Stomach smooth muscle (tissue), 2 donors: ENCODE results near the gene MYEOV.

ENCODE experiments used
- H3K27ac ChIP-seq: one replicate; pipeline ENCODE4 v1.7.0; 2013; ENCODE audit warnings: mild to moderate bottlenecking, low read length, inconsistent platforms
- H3K27me3 ChIP-seq, 2 donors: one replicate each; pipeline ENCODE4 v1.7.0; 2013; ENCODE audit warnings: low read length in 2 of 2; ENCODE audit not compliant: insufficient read depth in 2 of 2, control insufficient read depth in 1 of 2
- H3K36me3 ChIP-seq, 2 donors: one replicate each; pipeline ENCODE4 v1.7.0; 2013; ENCODE audit warnings: low read length in 2 of 2; ENCODE audit not compliant: control insufficient read depth in 2 of 2, insufficient read depth in 2 of 2
- H3K4me1 ChIP-seq: one replicate; pipeline ENCODE4 v1.7.0; 2013; ENCODE audit warnings: low read length; ENCODE audit not compliant: control insufficient read depth, insufficient read depth
- H3K4me3 ChIP-seq, 2 donors: one replicate each; pipeline ENCODE4 v1.7.0; 2013; ENCODE audit warnings: low read length in 2 of 2
- H3K9ac ChIP-seq, 2 donors: one replicate each; pipeline ENCODE4 v1.7.0; 2013; ENCODE audit warnings: low read length in 2 of 2, mild to moderate bottlenecking in 1 of 2
- H3K9me3 ChIP-seq, 2 donors: one replicate each; pipeline ENCODE4 v1.7.0; 2013; ENCODE audit warnings: low read length in 2 of 2; ENCODE audit not compliant: control insufficient read depth in 2 of 2
- donor health status: healthy.
- donor health status: Pancreatic carcinoma.

MYEOV gene

DNA sequence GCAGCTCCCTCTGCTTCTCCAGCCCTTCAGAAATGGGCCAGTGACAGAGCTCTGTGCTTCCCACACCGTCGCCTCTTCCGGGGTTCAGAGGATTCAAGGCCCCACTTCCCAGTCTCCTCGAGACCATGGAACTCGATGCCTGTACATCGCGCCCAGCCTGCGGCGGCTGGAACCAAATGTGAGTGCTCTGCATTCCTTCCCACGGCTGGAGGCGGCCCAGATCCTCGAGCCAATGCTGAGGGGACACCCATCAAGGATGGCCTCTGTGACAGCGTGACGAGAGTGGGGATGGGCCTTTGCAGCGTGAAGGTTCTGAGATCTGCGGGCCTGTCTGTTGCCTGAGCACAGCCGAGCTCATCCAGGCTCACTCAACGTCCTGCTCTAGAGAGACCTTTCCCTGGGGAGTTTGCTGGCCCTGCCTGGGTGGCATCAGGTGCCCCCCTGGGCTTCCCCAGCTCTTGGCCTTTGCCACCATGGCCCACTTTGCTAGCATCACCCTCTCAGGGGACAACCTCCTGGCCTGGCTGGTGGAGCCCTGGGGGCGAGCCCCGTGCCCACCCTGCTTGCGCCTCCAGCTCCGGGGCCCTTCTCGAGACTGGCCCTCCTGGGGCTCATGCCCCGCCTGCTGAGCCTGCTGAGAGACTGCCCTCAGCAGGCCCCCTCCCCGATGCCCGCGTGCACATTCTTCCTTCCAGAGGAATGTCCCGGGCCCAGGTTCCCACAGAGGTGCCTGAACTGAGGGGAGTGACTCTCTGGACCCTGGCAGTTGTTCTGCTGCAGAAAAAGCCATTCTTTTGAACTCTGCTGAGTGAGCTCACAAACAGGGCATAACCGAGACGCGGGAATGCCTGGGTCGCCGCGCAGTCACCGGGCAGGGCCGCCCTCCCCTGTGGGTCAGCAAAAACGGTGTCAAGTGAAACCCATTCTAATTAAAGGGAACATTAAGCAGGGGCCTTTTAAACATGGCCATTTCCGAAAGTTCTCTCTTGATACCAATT, 7.3 kb upstream of the MYEOV start:
- Histone ChIP-seq H3K9me3 (peaks cover 0 to 10% of the 10 kb centered on the region in 2 donors), H3K27me3 (peaks cover 7 to 18% of the 10 kb centered on the region in 2 donors), H3K36me3 (no peaks in the 10 kb centered on the region), H3K9ac (no peak overlapping the region), H3K4me1 (no peaks in the 10 kb centered on the region), H3K4me3 (no peak overlapping the region), H3K27ac (no peak overlapping the region)

DNA sequence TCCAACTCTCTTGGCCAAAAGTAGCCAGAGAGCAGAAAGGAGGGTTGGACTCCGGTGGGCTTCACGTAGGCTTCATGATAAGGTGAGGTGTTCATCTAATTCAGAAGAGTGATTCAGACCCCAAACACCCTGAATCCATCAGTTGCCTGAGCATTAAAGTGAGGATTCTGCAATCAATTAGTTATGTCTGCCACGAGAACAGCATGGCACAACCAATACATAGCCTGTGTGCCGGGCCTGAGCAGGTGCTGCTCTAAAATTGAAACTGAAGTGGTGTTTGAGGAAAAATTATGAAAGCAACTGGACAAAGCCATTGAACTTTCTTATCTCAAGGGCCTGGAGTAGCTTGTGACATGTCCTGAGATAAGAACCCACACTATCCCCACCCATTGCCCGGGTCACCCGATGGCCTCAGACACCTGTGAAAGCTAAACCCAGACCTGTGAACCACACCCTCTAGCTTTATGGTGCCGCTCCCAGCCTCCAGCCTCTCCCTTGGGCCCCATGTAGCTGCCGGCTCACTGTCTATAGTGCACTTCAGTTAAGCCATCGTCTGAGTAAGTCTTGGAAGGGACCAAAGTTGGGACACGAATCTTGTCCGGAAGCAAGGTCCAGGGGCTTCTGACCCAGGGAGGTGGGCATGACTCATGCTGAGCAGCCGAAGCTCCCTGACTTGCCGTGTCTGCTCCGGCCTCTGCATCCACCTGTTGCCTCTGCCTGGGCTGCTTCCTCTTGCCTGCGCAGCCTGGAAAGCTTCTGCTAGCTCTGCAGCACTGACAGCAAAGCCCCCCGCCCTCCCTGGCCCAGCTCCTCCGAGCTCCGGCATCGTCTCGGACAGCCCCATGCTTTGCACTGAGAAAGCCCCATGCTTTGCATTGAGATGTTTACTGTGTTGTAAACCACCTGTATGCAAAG, 5.7 kb upstream of the MYEOV start:
- Histone ChIP-seq H3K9ac (no peak overlapping the region), H3K27ac (no peak overlapping the region), H3K4me1 (no peaks in the 10 kb centered on the region), H3K4me3 (no peak overlapping the region), H3K36me3 (no peaks in the 10 kb centered on the region), H3K27me3 (peaks cover 7 to 18% of the 10 kb centered on the region in 2 donors), H3K9me3 (no peaks in the 10 kb centered on the region)

DNA sequence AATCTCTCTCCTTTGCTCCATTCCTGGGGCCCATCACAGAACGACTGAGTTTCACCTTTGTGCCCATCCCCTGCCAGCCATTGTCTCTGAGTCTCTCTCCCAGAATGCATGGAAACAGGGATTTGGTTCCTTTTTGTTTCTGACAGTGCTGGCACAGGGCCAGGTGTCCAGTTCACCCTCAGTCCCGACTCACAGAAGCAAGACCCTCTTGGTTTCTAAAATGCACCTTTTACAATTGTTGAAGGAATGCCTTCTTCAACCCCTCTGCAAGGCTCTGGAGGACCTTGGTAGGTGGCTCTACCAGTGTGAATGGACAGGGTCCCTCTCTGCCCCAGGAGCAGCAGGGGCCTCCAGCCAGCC, 5.1 kb upstream of the MYEOV start:
- Histone ChIP-seq H3K9me3 (no peaks in the 10 kb centered on the region), H3K4me1 (no peaks in the 10 kb centered on the region), H3K9ac (no peak overlapping the region), H3K4me3 (no peak overlapping the region), H3K36me3 (no peaks in the 10 kb centered on the region), H3K27me3 (peaks cover 7 to 18% of the 10 kb centered on the region in 2 donors), H3K27ac (no peak overlapping the region)

DNA sequence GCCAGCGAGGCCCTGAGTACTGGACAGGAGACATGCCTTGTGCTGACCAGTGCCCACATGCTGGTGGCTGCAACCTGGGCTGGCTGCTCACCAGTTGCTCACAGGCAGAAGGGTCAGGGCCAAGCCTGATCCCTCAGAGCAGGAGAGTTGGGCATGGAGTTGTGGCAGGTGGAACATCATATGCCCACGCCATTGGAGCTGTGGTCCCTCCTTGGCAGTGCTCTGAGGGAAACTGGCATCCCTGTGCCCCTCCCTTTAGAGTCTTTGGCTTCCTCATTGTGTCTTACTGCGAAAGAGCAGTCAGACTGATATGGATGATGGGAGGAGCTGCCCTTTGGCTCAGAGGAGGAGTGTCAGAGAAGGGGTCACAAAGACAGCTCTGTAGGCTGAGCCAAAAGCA, 3.1 kb upstream of the MYEOV start:
- Histone ChIP-seq H3K27ac (no peak overlapping the region), H3K4me1 (no peaks in the 10 kb centered on the region), H3K36me3 (no peaks in the 10 kb centered on the region), H3K9ac (no peak overlapping the region), H3K9me3 (no peaks in the 10 kb centered on the region), H3K4me3 (no peak overlapping the region), H3K27me3 (peaks cover 9 to 14% of the 10 kb centered on the region in 2 donors)

DNA sequence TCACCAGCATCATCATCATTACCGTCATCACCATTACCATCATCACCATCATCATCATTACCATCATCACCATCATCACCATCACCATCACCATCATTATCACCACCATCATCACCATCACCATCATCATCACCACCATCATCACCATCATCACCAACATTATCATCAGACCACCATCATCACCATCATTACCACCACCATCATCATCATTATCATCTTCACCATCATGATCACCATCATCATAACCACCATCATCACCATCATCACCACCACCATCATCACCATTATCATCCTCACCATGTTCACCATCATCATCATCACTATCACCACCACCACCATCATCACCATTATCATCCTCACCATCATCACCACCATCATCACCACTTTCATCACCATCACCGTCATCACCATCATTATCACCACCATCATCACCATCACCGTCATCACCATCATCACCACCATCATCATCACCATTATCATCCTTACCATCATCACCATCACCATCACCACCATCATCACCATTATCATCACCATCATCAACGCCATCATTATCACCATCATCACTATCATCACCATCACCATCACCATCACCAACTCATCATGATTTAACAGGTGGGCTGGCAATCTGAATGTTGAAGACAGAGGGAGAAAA, 2.4 kb upstream of the MYEOV start:
- H3K36me3 ChIP-seq = no peaks in the 10 kb centered on the region
- no peak overlapping the region for H3K27ac ChIP-seq
- no peak overlapping the region for H3K9ac ChIP-seq
- no peak overlapping the region for H3K4me3 ChIP-seq
- H3K9me3 ChIP-seq = no peaks in the 10 kb centered on the region
- peaks cover 3% of the 10 kb centered on the region for H3K4me1 ChIP-seq
- peaks cover 12 to 14% of the 10 kb centered on the region in 2 donors for H3K27me3 ChIP-seq

DNA sequence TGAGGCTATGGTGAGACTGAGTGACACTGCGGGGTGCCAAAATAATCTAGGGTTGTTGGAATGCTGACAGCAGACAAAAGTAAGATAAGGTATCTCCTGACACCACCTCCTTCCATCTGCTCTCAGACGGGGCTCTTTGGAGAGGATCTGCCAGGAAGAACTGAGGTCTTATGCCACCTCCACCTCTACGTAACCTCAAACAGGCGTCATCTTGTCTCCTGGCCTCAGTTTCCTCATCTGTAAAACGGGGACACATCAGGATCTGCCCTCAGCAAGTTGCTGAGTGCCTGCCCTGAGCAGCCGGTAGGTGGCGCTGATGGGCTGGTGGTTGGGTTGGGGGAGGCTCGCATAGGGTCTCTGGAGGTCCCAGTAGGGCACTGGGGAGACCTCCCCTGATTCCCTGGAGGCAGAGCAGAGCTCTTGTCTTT, 1.7 kb upstream of the MYEOV start:
- no peak overlapping the region for H3K9ac ChIP-seq
- H3K4me3 ChIP-seq = no peak overlapping the region
- H3K27me3 ChIP-seq = peaks cover 11 to 16% of the 10 kb centered on the region in 2 donors
- no peaks in the 10 kb centered on the region for H3K36me3 ChIP-seq
- H3K27ac ChIP-seq = no peak overlapping the region
- H3K9me3 ChIP-seq = no peaks in the 10 kb centered on the region
- peaks cover 9% of the 10 kb centered on the region for H3K4me1 ChIP-seq

DNA sequence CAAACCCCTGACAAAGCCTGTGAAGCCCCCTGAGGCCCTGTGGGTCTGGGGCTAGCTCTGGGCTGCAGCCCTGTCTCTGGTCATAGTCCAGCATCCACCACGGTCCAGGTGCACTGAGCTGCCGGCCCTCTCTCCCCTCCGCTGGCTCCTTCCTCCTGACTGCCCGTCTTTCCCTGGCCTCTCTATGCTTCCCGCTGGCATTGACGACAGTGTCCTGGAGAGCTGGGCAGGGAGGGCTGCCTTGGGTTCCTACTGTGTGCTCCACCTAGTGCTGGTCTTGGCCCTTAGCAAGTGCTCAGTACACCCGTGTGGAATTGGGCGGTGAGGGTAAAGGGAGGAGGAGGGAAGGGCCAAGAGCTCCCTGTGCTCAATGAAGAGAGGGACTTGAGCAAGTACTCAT, 868 bp upstream of the MYEOV start:
- H3K27ac ChIP-seq = no peak overlapping the region
- peaks cover 11 to 16% of the 10 kb centered on the region in 2 donors for H3K27me3 ChIP-seq
- no peak overlapping the region for H3K9ac ChIP-seq
- H3K36me3 ChIP-seq = no peaks in the 10 kb centered on the region
- no peaks in the 10 kb centered on the region for H3K9me3 ChIP-seq
- no peak overlapping the region for H3K4me3 ChIP-seq
- peaks cover 18% of the 10 kb centered on the region for H3K4me1 ChIP-seq

DNA sequence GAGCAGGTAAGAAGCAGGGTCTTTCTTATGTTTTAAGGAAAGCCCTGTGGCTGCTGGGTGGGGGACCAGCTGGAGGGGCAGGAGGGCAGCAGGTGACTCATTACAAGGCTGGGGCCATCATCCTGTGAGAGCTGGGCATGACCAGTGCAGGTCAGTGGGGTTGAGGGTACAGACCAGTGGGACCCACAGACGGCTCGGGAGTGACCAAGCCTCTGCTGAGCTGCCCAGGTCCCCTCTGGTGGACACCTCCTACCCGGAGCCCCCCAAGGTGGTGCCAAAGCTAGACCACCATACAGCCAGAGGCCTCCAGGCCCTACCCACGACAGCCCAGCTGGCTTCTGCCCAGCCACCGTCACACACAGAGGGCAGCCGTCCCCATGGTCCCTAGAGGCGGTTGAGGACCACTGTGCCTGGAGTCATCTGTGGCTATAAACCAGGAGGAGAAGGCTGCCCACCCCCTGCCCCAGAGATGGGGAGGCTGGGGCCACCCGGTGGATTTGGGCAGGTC, 670 bp downstream of the MYEOV start:
- H3K4me3 ChIP-seq = no peak overlapping the region
- H3K9ac ChIP-seq = no peak overlapping the region
- peaks cover 20% of the 10 kb centered on the region for H3K4me1 ChIP-seq
- no peaks in the 10 kb centered on the region for H3K36me3 ChIP-seq
- H3K27me3 ChIP-seq = peaks cover 3 to 9% of the 10 kb centered on the region in 2 donors
- H3K27ac ChIP-seq = no peak overlapping the region
- H3K9me3 ChIP-seq = no peaks in the 10 kb centered on the region

DNA sequence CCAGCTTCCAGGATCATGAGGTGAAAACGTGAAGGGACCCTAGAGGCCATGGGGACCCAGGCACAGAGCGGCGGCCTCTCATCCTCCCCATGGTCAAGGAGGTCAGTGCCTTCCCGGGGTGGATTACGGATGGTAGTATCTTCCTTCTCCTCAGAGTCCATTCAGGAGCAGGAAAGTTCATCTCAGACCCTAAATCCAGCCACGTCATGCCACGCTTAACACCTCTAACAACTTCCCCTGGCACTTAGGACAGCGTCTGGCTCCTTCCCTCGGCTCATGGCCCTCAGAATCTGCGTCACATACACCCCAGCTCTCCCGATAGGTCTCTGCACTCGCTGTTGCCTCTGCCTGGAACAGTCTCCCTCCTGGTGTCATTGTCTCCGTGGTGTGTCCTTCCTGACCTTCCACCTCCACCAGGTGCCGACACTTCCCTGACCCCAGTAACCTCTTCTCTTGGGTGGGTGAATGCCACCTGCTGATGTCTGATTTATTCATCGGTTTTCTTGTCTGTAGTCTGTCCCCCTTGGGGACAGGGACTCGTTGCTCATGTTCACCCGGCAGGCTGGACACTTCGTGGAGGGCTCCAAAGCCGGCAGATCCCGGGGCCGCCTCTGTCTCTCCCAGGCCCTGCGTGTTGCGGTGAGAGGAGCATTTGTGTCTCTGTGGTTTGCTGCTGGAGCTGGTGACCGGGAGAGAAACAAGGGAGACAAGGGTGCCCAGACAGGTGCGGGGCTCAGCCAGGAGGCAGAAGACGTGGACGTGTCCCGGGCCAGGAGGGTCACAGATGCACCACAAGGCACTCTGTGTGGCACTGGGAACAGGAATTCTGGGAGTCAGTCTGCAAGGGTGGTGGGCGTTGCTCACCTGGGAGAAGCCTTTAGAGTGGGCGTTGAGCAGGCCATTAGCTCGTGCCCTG, 1.4 kb downstream of the MYEOV start:
- Histone ChIP-seq H3K4me3 (no peak overlapping the region), H3K9ac (no peak overlapping the region), H3K4me1 (peaks cover 20% of the 10 kb centered on the region), H3K9me3 (no peaks in the 10 kb centered on the region), H3K27ac (no peak overlapping the region), H3K36me3 (no peaks in the 10 kb centered on the region), H3K27me3 (peaks cover 3 to 9% of the 10 kb centered on the region in 2 donors)
